ENCODE results near the gene PPP1R27. TPM values are rescaled to one million over a fixed set of nuclear protein-coding genes. Genes with fewer than 3 reads are reported as not detected.

PPP1R27 gene
- total RNA-seq, 1 donor from 2014 or later = not detected

DNA sequence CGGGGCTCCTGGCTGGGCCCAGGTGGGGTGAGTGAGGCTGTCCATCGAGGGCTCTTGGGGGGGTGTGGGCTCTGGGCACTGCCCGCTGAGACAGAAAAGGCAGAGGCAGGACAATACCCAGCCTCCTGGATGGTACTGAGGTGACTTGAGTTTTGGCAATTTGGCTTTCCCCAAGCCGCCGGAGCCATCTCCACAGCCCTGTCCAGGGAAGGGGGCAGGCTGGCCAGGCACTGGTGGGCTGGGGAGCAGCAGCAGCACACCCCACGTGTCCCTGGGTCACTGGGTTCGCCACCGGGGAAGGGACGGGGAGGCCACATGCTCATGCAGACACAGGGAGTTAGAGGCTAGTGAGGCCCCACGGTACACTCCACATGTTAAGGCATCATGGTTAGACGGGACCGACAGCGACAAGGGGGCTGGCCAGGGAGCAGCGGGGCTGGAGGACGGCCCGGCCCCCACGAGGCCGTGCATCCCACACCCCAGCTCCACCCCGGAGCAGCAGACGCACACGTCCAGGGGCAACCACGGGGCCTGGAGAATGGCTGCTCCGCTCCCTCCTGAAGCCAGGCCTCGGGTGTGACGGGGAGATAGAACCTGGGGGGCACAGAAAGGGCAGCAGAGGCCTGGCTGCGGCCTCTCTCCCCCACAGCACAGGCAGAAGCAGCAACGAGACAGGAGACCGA is 33.3 kb upstream of the PPP1R27 start:
- no peaks in the 10 kb centered on the region for H3K27me3 ChIP-seq (ENCODE audit: control insufficient read depth, insufficient read depth, low read length)
- H3K4me3 ChIP-seq (ENCODE audit: low read depth, low read length) = no peak overlapping the region
- peaks cover 33% of the 10 kb centered on the region for H3K36me3 ChIP-seq (ENCODE audit: control insufficient read depth, insufficient read depth, low read length)
- no peak for FAIRE-seq
- no peak for DNase-seq (ENCODE audit: low read depth)
- TF ChIP-seq CTCF (IDR thresholded peaks at IDR 0.05; ENCODE audit: insufficient read depth, low read length, severe bottlenecking) = no peak

- no peaks in the 10 kb centered on the region for H3K27me3 ChIP-seq (ENCODE audit: control insufficient read depth, insufficient read depth, low read length)
- FAIRE-seq (no peak), DNase-seq (ENCODE audit: low read depth) (no peak)
- H3K4me3 ChIP-seq (ENCODE audit: low read depth, low read length) = no peak overlapping the region
- peaks cover 34% of the 10 kb centered on the region for H3K36me3 ChIP-seq (ENCODE audit: control insufficient read depth, insufficient read depth, low read length)
- TF ChIP-seq CTCF (IDR thresholded peaks at IDR 0.05; ENCODE audit: insufficient read depth, low read length, severe bottlenecking) = no peak
These were observed 32.5 kb upstream of the PPP1R27 start for GRCh38 chr17:81867170-81867990.

DNA sequence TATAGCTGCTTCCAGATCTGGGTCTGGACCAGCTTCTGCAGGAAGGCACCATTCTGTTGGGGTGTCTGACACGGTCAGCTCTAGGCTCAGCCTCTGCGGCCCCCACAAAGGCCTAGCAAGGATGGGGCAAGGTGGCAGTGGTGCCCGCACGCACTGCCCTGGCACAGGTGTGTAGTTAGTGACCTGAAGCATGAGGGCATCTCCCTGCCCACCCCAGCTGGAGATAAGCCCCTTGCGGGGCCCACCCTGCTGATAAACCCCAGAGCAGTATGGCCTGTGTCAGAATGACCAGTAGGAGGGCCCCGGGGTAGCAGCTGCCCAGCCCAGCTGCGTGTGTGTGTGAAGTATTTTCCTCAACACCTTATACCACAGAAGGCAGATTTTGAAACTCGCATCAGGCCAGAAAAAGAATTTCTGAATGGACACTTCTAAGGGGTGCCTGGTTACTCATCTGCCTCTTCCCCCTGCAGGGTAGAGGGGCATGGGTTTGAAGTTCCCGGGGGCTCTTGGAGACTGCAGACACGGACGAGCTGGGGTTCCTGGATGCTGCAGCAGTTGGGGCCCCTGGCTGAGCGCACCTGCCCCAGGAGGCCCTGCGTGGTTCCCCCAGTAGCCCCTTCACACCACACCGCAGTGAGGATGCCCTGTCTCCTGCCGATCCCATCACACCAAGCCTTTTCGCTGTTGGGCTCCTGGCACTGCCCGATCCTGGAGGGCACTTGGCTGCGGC is 31.8 kb upstream of the PPP1R27 start:
- no peak overlapping the region for H3K4me3 ChIP-seq (ENCODE audit: low read depth, low read length)
- FAIRE-seq = no peak
- no peaks in the 10 kb centered on the region for H3K27me3 ChIP-seq (ENCODE audit: control insufficient read depth, insufficient read depth, low read length)
- H3K36me3 ChIP-seq (ENCODE audit: control insufficient read depth, insufficient read depth, low read length) = peaks cover 34% of the 10 kb centered on the region
- DNase-seq (ENCODE audit: low read depth) = no peak
- no peak for TF ChIP-seq CTCF (IDR thresholded peaks at IDR 0.05; ENCODE audit: insufficient read depth, low read length, severe bottlenecking)

DNA sequence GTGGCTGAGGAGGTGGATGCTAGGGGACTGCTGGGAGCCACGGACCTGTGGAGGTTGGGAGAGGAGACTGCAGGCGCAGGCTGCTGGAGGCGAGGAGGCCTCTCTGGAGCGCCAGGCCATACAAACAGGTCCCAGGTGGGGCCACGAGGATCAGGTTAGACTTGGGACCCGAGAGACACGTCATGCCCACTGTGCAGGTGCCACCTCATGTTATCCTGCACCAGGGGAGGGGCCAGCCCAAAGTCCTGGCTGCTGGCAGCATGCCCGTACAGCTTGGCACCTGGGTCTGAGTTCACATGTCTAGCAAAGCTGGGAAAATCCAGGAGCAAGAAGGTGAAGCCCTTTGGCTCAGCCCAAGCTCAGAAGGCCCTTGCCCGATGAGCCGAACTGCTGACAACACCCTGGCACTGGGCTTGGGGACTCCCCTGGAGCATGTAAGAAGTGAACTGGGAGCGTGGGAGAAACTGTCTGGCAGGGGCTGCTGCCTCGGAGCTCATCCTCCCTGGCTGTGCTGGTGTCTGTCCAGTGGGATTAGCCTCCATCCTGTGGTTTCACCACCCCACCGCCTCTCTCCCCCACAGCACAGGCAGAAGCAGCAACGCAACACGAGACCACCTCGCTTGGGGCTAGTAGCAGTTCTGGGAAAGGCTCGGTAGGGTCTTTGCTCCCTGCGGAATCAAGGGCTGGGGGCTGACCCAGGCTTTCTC is 31.0 kb upstream of the PPP1R27 start:
- Histone ChIP-seq H3K27me3 (ENCODE audit: control insufficient read depth, insufficient read depth, low read length) (no peaks in the 10 kb centered on the region), H3K4me3 (ENCODE audit: low read depth, low read length) (no peak overlapping the region), H3K36me3 (ENCODE audit: control insufficient read depth, insufficient read depth, low read length) (peaks cover 34% of the 10 kb centered on the region)
- FAIRE-seq = no peak
- TF ChIP-seq CTCF (IDR thresholded peaks at IDR 0.05; ENCODE audit: insufficient read depth, low read length, severe bottlenecking) = no peak
- no peak for DNase-seq (ENCODE audit: low read depth)

GRCh38 chr17:81865358-81865732 is 30.5 kb upstream of the PPP1R27 start:
- Histone ChIP-seq H3K36me3 (ENCODE audit: control insufficient read depth, insufficient read depth, low read length) (peaks cover 34% of the 10 kb centered on the region), H3K27me3 (ENCODE audit: control insufficient read depth, insufficient read depth, low read length) (no peaks in the 10 kb centered on the region), H3K4me3 (ENCODE audit: low read depth, low read length) (no peak overlapping the region)
- DNase-seq (ENCODE audit: low read depth) (no peak), FAIRE-seq (no peak)
- no peak for TF ChIP-seq CTCF (IDR thresholded peaks at IDR 0.05; ENCODE audit: insufficient read depth, low read length, severe bottlenecking)

Measured in bronchial epithelial cell (primary cell).